ENCODE data around the gene TUBA4B.
"Not testable (repeated sequence)": the region's sequence is repeated elsewhere in the genome, so short reads cannot be mapped to it uniquely, and the experiment has no call there.

Gene TUBA4B

GRCh38 chr2:219282943-219283581 lies 30.0 kb downstream of the TUBA4B start:
- Histone ChIP-seq H3K27me3 (no peaks in the 10 kb centered on the region), H3K4me1 (peaks cover 9% of the 10 kb centered on the region), H3K9me3 (no peaks in the 10 kb centered on the region), H3K4me3 (ENCODE audit: low read depth, low read length) (no peak overlapping the region), H3K36me3 (no peaks in the 10 kb centered on the region; the same call in 1 of the 2 replicates)
- no peak for DNase-seq
- TF ChIP-seq CTCF (IDR thresholded peaks at IDR 0.05; ENCODE audit: low read depth, low read length) = no peak

GRCh38 chr2:219284501-219285372 lies 31.7 kb downstream of the TUBA4B start:
- peaks cover 5% of the 10 kb centered on the region; the same call in 1 of the 2 replicates for H3K4me1 ChIP-seq
- TF ChIP-seq CTCF (IDR thresholded peaks at IDR 0.05; ENCODE audit: low read depth, low read length) = no peak
- no peaks in the 10 kb centered on the region for H3K27me3 ChIP-seq
- H3K36me3 ChIP-seq = peaks cover 4% of the 10 kb centered on the region
- DNase-seq = no peak
- H3K9me3 ChIP-seq = no peaks in the 10 kb centered on the region
- no peak overlapping the region for H3K4me3 ChIP-seq (ENCODE audit: low read depth, low read length)

- Histone ChIP-seq H3K36me3 (peaks cover 4% of the 10 kb centered on the region), H3K4me3 (ENCODE audit: low read depth, low read length) (no peak overlapping the region), H3K27me3 (no peaks in the 10 kb centered on the region), H3K4me1 (peaks cover 5% of the 10 kb centered on the region; the same call in 1 of the 2 replicates), H3K9me3 (no peaks in the 10 kb centered on the region)
- DNase-seq = no peak
- no peak for TF ChIP-seq CTCF (IDR thresholded peaks at IDR 0.05; ENCODE audit: low read depth, low read length)
Observed at GRCh38 chr2:219285373-219285735, 32.3 kb downstream of the TUBA4B start.

GRCh38 chr2:219285894-219286425 lies 32.9 kb downstream of the TUBA4B start:
- TF ChIP-seq CTCF (IDR thresholded peaks at IDR 0.05; ENCODE audit: low read depth, low read length) = no peak
- DNase-seq = peak; percentile 55
- Histone ChIP-seq H3K4me3 (ENCODE audit: low read depth, low read length) (no peak overlapping the region), H3K9me3 (no peaks in the 10 kb centered on the region), H3K27me3 (no peaks in the 10 kb centered on the region), H3K4me1 (peaks cover 5% of the 10 kb centered on the region; the same call in 1 of the 2 replicates), H3K36me3 (peaks cover 4% of the 10 kb centered on the region)

DNA sequence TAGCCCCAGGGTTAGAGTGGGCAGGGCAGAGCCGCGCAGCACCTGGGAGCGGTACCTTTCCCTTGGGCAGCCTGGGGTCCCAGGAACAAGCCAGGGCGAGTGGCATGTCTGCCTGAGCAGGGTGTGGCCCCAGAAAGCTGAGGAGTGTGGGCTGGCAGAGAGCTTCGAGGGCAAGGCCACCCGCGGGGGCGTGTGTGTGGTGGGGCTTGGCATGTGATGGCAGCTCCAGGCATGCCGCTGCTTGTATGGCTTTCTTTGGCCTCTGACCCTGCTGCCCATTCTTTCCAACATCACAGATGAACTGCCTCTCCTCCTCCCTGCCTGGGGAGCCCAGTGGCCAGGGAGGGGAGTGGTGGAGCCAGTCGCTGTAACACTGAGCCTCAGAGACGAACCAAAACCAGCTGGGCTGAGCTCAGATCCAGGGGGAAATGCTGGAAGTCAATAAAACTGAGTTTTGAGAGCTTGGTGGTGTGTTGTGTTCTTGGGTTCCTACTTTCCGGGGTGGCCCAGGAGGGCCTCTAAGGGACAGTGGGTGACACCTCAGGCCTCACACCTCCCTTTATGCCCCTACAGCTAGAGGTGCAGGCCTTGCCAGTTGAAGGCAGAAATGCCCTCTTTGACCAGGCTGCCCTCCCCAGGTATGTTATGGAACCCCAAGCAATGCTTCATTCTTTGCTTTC lies 33.5 kb downstream of the TUBA4B start:
- no peak for DNase-seq
- Histone ChIP-seq H3K9me3 (no peaks in the 10 kb centered on the region), H3K4me3 (ENCODE audit: low read depth, low read length) (no peak overlapping the region), H3K4me1 (peaks cover 5% of the 10 kb centered on the region; the same call in 1 of the 2 replicates), H3K36me3 (peaks cover 4% of the 10 kb centered on the region), H3K27me3 (no peaks in the 10 kb centered on the region)
- TF ChIP-seq CTCF (IDR thresholded peaks at IDR 0.05; ENCODE audit: low read depth, low read length) = no peak

GRCh38 chr2:219287116-219287440 lies 34.0 kb downstream of the TUBA4B start:
- DNase-seq; H3K4me3 ChIP-seq (ENCODE audit: low read depth, low read length); H3K4me1 ChIP-seq; H3K36me3 ChIP-seq; H3K27me3 ChIP-seq; H3K9me3 ChIP-seq: not testable (repeated sequence)
